ENCODE results near the gene MIS18BP1.
"Not testable (repeated sequence)": the region's sequence is repeated elsewhere in the genome, so short reads cannot be mapped to it uniquely, and the experiment has no call there.

The MIS18BP1 gene

DNA sequence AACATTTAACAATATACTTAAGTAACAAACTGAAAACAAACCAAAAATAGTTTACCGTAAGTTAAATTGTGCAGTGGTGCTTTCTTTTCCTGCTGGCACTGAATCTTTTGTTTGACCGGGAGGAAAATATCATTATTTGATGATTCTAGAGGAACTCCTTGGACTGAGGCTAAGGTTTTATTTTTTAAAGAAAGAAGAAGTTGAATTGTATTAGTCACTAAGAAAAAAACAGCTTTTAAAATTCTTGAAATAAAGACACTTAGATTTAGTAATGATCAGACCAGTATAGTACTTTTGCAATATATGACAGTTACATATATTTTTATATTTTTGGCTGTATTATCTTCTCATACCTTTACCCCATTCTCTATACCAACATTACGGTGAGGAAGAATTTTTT is 10.3 kb downstream of the MIS18BP1 start:
- no peak for DNase-seq

DNA sequence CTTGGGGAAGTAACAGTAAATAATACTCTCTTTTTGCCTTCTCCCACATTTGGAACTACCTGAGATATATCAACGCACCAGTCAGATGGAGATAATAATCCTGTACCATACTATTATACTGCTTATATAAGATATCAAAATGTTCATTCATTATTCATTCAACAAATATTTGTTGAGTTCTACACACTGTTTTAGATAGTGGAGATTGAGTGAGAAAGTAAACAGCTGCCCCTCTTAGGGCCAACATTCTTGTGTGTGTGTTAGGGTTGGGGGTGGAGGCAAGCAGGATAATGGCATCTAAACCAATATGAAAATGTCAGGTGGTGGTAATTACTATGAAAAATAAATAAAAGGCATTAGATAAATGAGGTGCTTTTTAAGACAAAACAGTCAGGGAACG is 14.0 kb downstream of the MIS18BP1 start:
- no peak for DNase-seq

DNA sequence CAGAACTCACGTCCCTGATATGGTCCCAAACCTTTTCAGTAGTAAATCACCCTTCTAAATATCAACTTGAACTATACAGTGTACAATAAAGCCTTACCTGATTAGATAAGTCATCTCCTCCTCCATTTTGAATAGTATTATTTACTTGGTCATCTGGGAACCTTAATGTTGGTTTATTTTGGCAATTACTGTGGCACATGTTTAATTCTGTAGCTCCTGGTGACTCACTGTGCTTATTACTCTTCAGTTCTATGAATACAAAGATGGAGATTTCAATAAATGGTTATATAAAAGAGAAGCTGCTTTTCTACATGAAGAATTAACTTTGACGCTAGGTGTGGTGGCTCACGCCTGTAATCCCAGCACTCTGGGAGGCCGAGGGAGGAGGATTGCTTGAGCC is 25.4 kb downstream of the MIS18BP1 start:
- no peak for DNase-seq

DNA sequence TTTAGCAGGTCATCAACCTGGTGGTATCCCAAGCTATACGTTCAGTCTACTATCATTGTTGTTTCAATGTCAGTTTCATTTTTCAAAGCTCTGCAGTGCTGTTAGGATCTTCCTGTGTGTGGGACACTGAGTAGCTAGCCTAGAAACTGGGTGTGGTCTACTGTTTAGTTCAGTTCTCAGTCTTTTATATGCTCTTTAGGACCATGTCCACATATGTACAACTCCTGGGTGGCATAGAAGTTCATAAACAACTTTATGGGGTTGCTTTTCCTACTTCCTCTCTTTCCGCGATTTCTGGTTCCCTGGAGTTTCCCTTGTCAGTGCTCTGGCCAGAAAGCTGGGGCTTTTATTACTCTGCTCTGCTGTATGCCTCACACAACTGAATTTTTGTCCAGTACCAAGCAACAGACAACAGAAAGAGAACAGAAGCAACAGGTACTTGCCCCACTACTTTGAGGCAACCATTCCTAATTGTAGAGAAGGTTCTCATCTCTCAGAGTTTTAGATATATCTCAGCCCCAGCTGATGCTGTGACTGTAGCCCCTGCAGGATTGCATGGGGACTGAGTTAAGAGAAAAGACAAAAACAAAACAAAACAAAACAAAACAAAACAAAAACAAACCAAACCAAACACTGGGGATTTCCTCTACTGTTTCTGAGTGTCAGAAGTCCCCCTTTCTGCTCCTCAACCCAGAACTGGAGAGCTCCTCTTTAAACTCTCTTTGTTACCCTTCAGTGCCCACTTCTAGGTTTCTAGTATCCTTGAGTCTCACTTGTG is 30.3 kb downstream of the MIS18BP1 start:
- no peak for DNase-seq

DNA sequence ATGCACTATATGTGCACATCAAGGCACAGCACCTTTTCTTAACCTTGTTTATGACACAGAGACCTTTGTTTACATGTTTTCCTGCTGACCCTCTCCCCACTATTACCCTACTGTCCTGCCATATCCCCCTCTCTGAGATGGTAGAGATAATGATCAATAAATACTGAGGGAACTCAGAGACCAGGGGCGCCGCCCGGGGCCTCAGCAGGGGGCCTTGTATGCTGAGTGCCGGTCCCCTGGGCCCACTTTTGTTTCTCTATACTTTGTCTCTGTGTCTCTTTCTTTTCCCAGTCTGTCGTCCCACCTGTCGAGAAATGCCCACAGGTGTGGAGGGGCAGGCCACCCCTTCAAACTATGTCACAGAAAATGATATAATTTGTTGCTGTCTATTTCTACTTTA is 38.7 kb downstream of the MIS18BP1 start:
- not testable (repeated sequence) for DNase-seq

DNA sequence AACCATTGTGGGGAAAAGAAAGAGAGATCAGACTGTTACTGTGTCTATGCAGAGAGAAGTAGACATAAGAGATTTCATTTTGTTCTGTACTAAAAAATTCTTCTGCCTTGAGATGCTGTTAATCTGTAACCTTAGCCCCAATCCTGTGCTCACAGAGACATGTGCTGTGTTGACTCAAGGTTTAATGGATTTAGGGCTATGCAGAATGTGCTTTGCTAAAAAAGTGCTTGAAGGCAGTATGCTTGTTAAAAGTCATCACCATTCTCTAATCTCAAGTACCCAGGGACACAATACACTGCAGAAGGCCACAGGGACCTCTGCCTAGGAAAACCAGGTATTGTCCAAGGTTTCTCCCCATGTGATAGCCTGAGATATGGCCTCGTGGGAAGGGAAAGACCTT is 39.3 kb downstream of the MIS18BP1 start:
- not testable (repeated sequence) for DNase-seq

DNA sequence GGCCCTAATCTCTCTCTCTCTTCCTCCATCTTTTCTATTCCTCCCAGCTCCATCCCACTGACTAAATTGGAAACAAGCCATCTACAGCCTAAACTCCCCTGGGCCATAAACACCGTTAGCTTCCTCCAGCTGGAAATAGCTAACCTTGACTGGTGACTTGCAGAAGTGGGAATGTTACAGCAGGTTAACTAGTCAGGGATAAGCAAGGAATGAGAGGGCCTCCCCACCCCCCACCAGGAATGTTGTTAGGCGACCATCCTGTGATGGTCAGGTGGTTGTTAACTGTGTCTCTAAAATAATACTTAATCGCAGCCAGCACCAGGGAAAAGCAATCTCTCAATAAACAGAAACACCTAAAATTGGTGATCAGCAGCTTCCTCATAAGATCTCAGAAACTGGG is 40.8 kb downstream of the MIS18BP1 start:
- DNase-seq, result no peak

DNA sequence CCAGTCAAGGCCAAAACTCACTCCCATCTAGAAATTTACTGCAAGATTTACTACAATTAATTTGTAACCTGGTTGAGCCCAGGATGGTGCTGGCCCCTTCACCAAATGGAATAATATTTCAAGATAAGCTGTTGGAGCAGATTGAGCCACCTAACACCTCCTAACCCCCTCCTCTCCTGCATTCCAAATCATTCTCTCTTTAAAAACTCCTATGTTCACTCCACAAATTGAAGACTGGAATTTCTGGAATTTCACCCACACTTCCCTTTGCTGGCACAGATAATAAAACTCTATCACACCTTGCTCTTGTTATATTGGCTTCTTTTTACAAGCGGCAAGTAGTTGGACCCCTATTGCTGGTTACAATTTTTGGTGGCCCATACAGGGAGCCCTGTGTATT is 41.7 kb downstream of the MIS18BP1 start:
- no peak for DNase-seq

DNA sequence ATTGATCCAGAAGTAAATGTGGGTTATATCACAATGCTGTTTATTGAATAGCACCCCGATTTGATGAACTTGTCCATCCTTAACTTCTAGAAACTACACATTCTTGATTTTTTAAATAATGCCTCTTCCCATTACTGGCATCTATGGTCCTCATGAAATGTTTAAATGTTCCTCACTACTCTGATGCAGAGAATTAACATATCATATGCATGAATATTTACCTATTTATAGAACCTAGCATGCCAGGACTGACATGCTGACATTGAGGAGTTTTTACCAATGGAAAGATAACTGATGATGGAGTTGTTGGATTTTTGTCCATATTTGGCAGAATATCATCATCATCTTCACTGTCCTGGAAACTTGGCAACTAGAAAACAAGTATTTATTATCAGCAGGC is 42.8 kb downstream of the MIS18BP1 start:
- DNase-seq, result no peak

DNA sequence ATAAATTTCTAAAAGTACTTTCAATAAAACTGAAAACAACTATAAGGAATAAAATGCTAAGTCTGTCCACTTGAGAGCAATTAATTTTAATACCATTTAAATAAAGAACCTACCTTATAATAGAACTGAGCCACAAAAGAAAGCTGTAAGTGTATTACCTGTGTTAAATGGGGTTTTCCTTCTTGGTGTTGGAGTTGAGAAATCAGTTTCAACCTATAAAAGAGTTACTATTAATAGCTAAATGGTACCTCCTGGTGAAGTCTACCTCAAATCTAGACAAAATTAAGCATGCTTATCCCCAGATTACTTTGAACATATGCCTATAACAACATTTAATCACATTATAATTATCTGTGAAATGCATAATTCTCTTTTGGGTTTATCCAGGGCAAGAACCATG is 48.8 kb downstream of the MIS18BP1 start:
- DNase-seq, result no peak

DNA sequence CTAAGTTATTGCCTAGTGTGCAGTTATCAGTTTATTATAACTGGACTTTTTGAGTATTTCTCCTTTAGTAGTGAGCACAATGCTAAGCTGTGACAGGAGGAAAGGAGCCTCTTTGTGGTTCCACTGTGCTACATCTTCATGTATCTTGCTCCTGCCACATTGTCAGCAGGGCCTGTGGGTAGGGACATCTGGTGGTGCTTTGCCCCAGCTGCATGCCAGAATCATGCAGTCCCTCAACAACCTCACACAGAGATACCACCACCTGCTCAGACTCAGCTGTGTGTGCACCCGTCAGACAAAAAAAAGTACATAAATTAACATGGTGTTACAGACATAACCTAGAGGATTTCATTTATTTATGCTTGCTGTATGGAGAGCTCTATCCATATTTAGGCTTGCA is 51.1 kb downstream of the MIS18BP1 start:
- peak; percentile 34 for DNase-seq

DNA sequence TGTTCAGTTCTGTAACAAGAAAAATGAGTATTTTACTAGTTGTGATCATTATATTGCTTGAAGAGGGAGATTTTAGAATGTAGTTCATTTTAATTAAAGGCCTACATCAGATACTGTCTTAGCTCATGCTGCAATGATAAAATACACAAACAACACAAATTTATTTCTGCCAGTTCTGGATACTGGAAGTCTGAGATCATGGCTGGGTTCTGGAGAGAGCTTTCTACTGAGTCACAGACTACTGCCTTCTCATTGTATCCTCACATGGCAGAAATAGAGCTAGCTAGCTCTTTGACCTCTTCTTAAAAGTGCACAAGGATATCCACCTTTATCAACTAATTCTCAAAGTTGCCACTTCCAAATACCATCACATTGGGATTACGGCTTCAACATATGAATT is 53.8 kb downstream of the MIS18BP1 start:
- peak; percentile 58 for DNase-seq

DNA sequence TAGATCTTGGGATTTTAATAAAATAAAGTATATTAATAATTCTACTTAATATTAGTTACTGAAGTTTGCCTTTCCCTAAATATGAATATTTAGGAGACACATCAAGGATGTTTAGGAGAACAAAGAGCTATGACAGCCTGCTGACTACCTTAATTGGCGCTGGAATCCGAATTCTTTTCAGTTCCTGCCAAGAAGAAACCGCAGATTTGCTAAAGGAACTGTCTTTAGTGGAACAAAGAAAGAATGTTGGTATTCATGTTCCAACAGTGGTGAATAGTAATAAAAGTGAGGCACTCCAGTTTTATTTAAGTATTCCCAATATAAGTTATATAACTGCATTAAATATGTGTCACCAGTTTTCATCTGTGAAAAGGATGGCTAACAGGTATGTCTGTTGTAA is 54.5 kb downstream of the MIS18BP1 start:
- peak; percentile 43 for DNase-seq

DNA sequence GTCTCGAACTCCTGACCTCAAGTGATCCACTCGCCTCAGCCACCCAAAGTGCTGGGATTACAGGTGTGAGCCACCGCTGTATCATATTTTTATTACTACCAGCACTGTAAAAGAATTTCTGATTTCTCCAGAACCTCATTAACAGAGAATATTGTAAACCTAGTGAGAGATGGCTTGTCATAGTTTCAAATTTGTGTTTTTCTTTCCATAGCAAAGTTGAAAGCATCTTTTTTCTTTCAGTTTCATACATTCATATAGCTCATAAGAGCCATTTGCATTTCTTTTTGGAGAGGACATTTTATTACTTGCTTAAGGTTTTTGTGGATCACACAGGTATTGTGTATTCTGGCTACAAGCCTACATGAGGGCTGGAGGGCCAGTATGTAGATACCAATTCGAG is 58.0 kb downstream of the MIS18BP1 start:
- no peak for DNase-seq

DNA sequence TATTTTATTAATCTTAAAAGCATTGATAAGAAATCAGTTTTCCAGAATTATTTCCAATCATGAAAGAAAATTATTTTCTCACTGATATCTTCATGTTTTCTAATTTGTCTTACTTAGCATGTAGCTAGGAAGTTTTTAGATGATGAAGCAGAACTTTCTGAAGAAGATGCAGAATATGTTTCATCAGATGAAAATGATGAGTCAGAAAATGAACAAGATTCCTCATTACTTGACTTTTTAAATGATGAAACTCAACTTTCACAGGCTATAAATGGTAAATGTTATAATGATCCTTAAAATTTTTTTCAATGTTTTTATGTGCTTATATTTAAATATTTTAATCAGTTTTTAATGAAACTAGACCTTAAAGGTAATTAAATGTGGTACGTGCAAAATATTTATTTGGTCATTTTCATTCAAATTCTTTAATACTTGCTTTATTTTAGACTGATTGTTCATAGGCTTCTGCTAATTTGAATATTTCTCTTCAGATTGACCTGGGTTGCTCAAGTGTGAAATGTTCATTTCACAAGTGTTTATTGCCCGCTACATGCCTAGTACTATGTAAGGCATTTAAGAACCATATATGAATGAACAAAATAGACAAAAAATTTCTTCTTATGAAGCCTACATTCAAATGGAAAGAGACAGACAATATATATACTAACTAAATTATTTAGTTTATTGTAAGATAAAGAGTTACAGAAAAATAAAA is 67.7 kb downstream of the MIS18BP1 start:
- peak; percentile 22 for DNase-seq

DNA sequence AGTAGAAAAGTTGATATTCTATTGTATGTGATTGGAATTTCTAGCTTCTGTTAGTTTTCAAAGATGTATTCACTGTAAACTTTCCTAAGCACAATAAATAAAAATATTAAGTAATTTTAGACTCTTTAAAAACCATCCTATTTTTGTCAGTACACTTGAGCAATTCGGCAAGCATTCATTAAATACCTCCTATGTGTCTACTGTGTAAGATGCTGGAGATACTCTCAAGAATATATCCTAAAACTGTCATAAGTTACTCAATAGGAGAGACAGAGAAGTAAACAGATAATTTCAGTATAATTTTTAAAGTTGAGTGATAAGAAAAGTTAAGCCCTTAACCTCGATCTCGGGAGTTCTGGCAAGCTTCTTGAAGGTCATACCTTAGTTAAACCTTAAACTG is 71.2 kb downstream of the MIS18BP1 start:
- DNase-seq, result no peak

DNA sequence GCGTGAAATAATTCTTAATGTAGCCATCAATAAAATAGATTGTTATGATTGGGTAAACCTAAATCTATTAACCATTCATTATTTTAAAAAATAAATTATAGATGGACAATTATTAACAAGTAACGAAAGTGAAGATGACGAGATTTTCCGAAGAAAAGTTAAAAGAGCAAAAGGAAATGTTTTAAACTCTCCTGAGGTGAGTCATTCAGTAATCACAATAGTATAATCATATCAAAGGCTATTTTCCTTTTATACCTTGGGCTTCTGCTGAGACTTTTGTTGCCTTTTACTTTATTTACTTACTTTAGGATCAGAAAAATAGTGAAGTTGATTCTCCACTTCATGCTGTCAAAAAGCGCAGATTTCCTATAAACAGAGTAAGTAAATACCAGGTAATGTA is 71.7 kb downstream of the MIS18BP1 start:
- DNase-seq, result peak; percentile 15

DNA sequence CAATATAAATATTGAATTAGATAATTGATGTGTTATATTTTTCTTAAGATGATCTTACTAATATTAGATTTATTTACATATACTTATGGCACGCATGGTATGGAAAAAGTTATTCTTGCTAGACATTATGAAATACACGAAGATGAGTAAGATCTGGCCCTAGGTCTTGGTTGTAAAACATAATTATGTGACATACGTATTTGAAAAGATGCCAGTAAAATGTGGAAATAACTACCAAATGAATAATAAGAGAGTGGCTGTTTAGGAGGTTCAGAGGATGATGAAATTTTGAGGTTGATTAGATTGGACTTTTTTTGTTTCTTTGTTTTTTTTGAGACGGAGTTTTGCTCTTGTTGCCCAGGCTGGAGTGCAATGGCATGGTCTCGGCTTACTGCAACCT is 75.9 kb downstream of the MIS18BP1 start:
- peak; percentile 97 for DNase-seq

DNA sequence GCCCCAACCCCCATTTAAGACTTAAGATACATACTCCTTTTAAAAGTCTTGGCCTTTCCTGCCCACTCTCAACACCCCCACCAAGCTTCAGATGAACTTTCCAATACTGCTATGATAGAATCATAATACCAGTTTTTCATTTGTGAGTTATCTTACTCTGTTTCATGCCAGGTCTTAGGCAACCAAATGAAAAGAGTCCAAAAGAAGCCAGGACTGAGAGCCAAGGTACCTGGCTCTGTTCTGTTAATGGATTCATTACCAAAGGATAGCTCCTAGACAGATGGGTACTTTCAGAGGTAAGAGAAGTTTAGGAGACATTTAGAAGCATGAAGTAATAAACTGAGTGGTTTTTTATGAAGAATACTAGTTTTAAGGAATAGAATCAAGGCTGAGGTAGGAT is 83.1 kb downstream of the MIS18BP1 start:
- DNase-seq, result no peak

DNA sequence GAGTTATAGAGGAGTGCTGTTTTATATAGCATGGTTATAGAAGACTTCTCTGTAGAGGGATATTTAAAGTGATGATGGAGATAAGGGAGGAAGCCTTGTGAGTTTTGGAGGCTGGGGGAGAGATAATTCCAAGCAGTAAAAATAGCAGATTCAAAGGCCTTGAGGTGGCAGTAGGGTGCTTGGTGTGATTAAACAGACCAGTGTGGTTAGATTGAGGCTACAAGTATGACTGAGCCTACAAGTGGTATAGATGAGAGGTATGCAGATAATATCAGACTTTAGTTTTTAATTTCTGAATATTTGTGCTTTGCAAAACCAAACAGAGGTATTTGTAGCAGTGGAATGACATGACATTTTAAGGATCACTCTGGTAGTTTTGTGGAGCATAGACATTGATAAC is 96.9 kb downstream of the MIS18BP1 start:
- DNase-seq, result peak; percentile 12
